ENCODE data around the gene NMNAT2. TPM values are rescaled to one million over a fixed set of nuclear protein-coding genes. Genes with fewer than 3 reads are reported as not detected.

The NMNAT2 gene
- total and polyA plus RNA-seq, 2 experiments from 2014 or later: 3.6 to 10.0 TPM

DNA sequence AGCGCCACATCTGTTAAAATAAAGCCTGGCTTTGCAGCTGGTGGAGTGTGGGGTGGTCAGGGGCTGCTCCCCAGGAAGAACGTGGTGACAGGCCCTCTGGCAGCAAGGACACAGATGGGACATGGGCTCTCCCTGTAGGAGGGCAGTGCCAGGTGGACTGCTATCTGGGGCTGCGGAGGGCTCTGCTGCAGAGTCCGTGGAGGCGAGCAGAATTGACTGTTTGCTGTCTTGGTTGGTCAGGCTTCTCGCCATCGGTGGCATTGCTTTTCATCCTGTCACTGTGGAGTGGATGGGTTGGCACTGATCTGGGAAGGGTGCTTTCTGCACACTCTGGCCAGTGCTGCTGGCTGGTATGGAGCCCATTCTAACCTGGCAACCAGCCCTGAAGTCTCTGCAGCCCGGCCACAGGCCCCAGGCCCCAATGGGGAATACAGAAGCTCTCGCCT is 129.1 kb downstream of the NMNAT2 start (continued):
- TF ChIP-seq, protein P1, sequence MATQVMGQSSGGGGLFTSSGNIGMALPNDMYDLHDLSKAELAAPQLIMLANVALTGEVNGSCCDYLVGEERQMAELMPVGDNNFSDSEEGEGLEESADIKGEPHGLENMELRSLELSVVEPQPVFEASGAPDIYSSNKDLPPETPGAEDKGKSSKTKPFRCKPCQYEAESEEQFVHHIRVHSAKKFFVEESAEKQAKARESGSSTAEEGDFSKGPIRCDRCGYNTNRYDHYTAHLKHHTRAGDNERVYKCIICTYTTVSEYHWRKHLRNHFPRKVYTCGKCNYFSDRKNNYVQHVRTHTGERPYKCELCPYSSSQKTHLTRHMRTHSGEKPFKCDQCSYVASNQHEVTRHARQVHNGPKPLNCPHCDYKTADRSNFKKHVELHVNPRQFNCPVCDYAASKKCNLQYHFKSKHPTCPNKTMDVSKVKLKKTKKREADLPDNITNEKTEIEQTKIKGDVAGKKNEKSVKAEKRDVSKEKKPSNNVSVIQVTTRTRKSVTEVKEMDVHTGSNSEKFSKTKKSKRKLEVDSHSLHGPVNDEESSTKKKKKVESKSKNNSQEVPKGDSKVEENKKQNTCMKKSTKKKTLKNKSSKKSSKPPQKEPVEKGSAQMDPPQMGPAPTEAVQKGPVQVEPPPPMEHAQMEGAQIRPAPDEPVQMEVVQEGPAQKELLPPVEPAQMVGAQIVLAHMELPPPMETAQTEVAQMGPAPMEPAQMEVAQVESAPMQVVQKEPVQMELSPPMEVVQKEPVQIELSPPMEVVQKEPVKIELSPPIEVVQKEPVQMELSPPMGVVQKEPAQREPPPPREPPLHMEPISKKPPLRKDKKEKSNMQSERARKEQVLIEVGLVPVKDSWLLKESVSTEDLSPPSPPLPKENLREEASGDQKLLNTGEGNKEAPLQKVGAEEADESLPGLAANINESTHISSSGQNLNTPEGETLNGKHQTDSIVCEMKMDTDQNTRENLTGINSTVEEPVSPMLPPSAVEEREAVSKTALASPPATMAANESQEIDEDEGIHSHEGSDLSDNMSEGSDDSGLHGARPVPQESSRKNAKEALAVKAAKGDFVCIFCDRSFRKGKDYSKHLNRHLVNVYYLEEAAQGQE (IDR thresholded peaks at IDR 0.05; ENCODE audit: unreplicated experiment): no peak
- TF ChIP-seq NANOG (IDR thresholded peaks at IDR 0.05; ENCODE audit: borderline replicate concordance) (no peak), STAT1 (IDR thresholded peaks at IDR 0.05; ENCODE audit: unreplicated experiment) (no peak), ZNF114 (CRISPR knock-in tag; IDR thresholded peaks at IDR 0.05) (no peak), EZH2 (IDR thresholded peaks at IDR 0.05; ENCODE audit: low read depth, unreplicated experiment) (no peak)
- TF ChIP-seq, protein P2, sequence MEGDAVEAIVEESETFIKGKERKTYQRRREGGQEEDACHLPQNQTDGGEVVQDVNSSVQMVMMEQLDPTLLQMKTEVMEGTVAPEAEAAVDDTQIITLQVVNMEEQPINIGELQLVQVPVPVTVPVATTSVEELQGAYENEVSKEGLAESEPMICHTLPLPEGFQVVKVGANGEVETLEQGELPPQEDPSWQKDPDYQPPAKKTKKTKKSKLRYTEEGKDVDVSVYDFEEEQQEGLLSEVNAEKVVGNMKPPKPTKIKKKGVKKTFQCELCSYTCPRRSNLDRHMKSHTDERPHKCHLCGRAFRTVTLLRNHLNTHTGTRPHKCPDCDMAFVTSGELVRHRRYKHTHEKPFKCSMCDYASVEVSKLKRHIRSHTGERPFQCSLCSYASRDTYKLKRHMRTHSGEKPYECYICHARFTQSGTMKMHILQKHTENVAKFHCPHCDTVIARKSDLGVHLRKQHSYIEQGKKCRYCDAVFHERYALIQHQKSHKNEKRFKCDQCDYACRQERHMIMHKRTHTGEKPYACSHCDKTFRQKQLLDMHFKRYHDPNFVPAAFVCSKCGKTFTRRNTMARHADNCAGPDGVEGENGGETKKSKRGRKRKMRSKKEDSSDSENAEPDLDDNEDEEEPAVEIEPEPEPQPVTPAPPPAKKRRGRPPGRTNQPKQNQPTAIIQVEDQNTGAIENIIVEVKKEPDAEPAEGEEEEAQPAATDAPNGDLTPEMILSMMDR (conservative IDR thresholded peaks at IDR 0.05; ENCODE audit: low read depth in 2 of 2): no peak

DNA sequence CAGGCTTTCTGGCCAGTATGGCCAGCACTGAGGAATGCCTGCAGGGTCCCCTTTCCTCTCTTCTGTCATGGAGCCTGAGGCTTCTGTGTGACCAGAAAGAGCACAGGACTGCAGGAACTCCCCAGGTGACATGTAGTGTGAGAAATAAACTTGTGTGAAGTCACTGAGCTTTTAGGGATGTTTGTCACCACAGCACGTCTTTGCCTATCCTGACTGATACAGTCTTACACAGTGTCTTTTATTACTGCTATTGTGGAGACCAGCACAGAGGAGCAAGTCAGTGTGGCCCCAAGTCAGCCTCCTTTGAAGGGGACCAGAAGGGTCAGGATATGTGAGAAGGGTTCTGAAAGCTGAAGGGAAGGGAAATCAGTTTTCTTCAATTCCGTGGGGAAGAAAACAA is 129.6 kb downstream of the NMNAT2 start:
- H3K4me3 ChIP-seq: no peak overlapping the region
- no peak overlapping the region for H2AFZ ChIP-seq
- no peaks in the 10 kb centered on the region for H3K36me3 ChIP-seq (ENCODE audit: insufficient read depth)
- no peak overlapping the region for H3K27ac Mint-ChIP-seq
- no peak overlapping the region for H3K4me2 ChIP-seq
- H3K27ac ChIP-seq (ENCODE audit: low read depth): no peak overlapping the region
- peaks cover 7% of the 10 kb centered on the region for H3K27me3 Mint-ChIP-seq (ENCODE audit: insufficient read depth, low read depth, poor library complexity)
- H3K27me3 ChIP-seq (ENCODE audit: insufficient read depth): no peaks in the 10 kb centered on the region
- ATAC-seq (no peak), DNase-seq (ENCODE audit: low spot score) (no peak)
- peaks cover 26% of the 10 kb centered on the region for H3K4me1 Mint-ChIP-seq
- H4K20me1 ChIP-seq (replicated peaks; ENCODE audit: insufficient read depth): no peaks in the 10 kb centered on the region
- H3K4me3 Mint-ChIP-seq: no peak overlapping the region
- H3K4me1 ChIP-seq (ENCODE audit: insufficient read depth): peaks cover 26% of the 10 kb centered on the region
- H3K9me3 Mint-ChIP-seq: no peaks in the 10 kb centered on the region
- H3K79me2 ChIP-seq (replicated peaks; ENCODE audit: insufficient read depth): no peaks in the 10 kb centered on the region
- H3F3A ChIP-seq (replicated peaks; ENCODE audit: low read depth): 0 out of 2 replicates have a peak, but pooled peaks cover 6% of the 10 kb centered on the region
- H3K36me3 Mint-ChIP-seq (ENCODE audit: low read depth): peaks cover 6% of the 10 kb centered on the region; the same call in 2 of the 3 replicates
- H3K9me2 ChIP-seq (ENCODE audit: insufficient read depth): no peaks in the 10 kb centered on the region
- TF ChIP-seq, protein P3, sequence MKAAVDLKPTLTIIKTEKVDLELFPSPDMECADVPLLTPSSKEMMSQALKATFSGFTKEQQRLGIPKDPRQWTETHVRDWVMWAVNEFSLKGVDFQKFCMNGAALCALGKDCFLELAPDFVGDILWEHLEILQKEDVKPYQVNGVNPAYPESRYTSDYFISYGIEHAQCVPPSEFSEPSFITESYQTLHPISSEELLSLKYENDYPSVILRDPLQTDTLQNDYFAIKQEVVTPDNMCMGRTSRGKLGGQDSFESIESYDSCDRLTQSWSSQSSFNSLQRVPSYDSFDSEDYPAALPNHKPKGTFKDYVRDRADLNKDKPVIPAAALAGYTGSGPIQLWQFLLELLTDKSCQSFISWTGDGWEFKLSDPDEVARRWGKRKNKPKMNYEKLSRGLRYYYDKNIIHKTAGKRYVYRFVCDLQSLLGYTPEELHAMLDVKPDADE (IDR thresholded peaks at IDR 0.05): no peak
- TF ChIP-seq EZH2phosphoT487 (IDR thresholded peaks at IDR 0.05; ENCODE audit: unreplicated experiment) (no peak), ZNF114 (CRISPR knock-in tag; IDR thresholded peaks at IDR 0.05) (no peak), POLR2AphosphoS5 (IDR thresholded peaks at IDR 0.05; ENCODE audit: low read depth) (no peak), CREB1 (CRISPR knock-in tag; IDR thresholded peaks at IDR 0.05; ENCODE audit: low read depth) (no peak), EZH2 (IDR thresholded peaks at IDR 0.05; ENCODE audit: low read depth, unreplicated experiment) (no peak), JUNB (IDR thresholded peaks at IDR 0.05; ENCODE audit: unreplicated experiment) (no peak)
- TF ChIP-seq, protein P4, sequence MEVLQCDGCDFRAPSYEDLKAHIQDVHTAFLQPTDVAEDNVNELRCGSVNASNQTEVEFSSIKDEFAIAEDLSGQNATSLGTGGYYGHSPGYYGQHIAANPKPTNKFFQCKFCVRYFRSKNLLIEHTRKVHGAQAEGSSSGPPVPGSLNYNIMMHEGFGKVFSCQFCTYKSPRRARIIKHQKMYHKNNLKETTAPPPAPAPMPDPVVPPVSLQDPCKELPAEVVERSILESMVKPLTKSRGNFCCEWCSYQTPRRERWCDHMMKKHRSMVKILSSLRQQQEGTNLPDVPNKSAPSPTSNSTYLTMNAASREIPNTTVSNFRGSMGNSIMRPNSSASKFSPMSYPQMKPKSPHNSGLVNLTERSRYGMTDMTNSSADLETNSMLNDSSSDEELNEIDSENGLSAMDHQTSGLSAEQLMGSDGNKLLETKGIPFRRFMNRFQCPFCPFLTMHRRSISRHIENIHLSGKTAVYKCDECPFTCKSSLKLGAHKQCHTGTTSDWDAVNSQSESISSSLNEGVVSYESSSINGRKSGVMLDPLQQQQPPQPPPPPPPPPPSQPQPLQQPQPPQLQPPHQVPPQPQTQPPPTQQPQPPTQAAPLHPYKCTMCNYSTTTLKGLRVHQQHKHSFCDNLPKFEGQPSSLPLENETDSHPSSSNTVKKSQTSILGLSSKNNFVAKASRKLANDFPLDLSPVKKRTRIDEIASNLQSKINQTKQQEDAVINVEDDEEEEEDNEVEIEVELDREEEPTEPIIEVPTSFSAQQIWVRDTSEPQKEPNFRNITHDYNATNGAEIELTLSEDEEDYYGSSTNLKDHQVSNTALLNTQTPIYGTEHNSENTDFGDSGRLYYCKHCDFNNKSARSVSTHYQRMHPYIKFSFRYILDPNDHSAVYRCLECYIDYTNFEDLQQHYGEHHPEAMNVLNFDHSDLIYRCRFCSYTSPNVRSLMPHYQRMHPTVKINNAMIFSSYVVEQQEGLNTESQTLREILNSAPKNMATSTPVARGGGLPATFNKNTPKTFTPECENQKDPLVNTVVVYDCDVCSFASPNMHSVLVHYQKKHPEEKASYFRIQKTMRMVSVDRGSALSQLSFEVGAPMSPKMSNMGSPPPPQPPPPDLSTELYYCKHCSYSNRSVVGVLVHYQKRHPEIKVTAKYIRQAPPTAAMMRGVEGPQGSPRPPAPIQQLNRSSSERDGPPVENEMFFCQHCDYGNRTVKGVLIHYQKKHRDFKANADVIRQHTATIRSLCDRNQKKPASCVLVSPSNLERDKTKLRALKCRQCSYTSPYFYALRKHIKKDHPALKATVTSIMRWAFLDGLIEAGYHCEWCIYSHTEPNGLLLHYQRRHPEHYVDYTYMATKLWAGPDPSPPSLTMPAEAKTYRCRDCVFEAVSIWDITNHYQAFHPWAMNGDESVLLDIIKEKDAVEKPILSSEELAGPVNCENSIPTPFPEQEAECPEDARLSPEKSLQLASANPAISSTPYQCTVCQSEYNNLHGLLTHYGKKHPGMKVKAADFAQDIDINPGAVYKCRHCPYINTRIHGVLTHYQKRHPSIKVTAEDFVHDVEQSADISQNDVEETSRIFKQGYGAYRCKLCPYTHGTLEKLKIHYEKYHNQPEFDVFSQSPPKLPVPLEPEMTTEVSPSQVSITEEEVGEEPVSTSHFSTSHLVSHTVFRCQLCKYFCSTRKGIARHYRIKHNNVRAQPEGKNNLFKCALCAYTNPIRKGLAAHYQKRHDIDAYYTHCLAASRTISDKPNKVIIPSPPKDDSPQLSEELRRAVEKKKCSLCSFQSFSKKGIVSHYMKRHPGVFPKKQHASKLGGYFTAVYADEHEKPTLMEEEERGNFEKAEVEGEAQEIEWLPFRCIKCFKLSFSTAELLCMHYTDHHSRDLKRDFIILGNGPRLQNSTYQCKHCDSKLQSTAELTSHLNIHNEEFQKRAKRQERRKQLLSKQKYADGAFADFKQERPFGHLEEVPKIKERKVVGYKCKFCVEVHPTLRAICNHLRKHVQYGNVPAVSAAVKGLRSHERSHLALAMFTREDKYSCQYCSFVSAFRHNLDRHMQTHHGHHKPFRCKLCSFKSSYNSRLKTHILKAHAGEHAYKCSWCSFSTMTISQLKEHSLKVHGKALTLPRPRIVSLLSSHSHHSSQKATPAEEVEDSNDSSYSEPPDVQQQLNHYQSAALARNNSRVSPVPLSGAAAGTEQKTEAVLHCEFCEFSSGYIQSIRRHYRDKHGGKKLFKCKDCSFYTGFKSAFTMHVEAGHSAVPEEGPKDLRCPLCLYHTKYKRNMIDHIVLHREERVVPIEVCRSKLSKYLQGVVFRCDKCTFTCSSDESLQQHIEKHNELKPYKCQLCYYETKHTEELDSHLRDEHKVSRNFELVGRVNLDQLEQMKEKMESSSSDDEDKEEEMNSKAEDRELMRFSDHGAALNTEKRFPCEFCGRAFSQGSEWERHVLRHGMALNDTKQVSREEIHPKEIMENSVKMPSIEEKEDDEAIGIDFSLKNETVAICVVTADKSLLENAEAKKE (CRISPR knock-in tag; IDR thresholded peaks at IDR 0.05): no peak
